GM12878 (cell line): ENCODE results near the gene DENND6B. TPM values are rescaled to one million over a fixed set of nuclear protein-coding genes. Genes with fewer than 3 reads are reported as not detected.

Experiments
- ATAC-seq: fragments of 200-7000 bp; cut with Tn5 transposase; 3 replicates; pipeline ENCODE4 v1.9.1; 2020; ENCODE audit warnings: mild to moderate bottlenecking, moderate library complexity
- BruUV-seq: library from RNA; stranded (reverse); fragments of 400-500 nt; replicated peaks from 2 replicates; lab custom pipeline; 2021; lab: Mats Ljungman, UMichigan
- CTCF ChIA-PET: fragments of 300-600 bp; sonication (Branson Sonifier 250); formaldehyde crosslinking; extraction: SDS; loops from one replicate; lab custom pipeline; 2021; ENCODE audit warnings: inconsistent platforms; lab: Yijun Ruan, JAX
- POLR2A ChIA-PET: fragments of 350-600 bp; formaldehyde crosslinking; extraction: SDS; loops from one replicate; lab custom pipeline; 2021; ENCODE audit warnings: inconsistent platforms; lab: Charles Lee
- RAD21 ChIA-PET: fragments of 300-600 bp; sonication (Branson Sonifier 250); formaldehyde crosslinking; loops from one replicate; lab custom pipeline; 2023; ENCODE audit warnings: antibody characterized with exemption; ENCODE audit not compliant: unreplicated experiment; lab: Charles Lee
- SMC1A ChIA-PET: fragments of 300-600 bp; sonication (Branson Sonifier 250); formaldehyde crosslinking; loops from one replicate; lab custom pipeline; 2023; ENCODE audit not compliant: unreplicated experiment, uncharacterized antibody; lab: Charles Lee
- DNase-seq: peaks from one replicate; pipeline ENCODE4 v3.0.0-alpha.2; 2011; ENCODE audit warnings: low read depth, low spot score
- FAIRE-seq: peaks from 3 replicates; lab custom pipeline; 2011; peaks lifted over from hg19 to GRCh38; lab: Jason Lieb, UNC
- H2AFZ ChIP-seq: 2 replicates; pipeline ENCODE4 v1.6.0; 2011; ENCODE audit warnings: low read depth, low read length, control low read depth; ENCODE audit not compliant: control insufficient read depth
- H3K27ac ChIP-seq: 2 replicates; pipeline ENCODE4 v1.5.1; 2011; ENCODE audit warnings: control low read depth; ENCODE audit not compliant: control insufficient read depth, insufficient read depth
- H3K27me3 ChIP-seq, 2 experiments: replicated peaks in 1 of 2; 2 replicates each; pipeline versions ENCODE4 v1.6.0 to v1.6.1; 2011; ENCODE audit warnings: low read length in 1 of 2; ENCODE audit not compliant: control insufficient read depth in 2 of 2, insufficient read depth in 2 of 2
- H3K36me3 ChIP-seq, 2 experiments: 2 replicates each; pipeline ENCODE4 v1.5.1; 2011; ENCODE audit warnings: low read length in 1 of 2; ENCODE audit not compliant: control insufficient read depth in 2 of 2, insufficient read depth in 2 of 2
- H3K4me1 ChIP-seq: 2 replicates; pipeline ENCODE4 v1.6.1; 2011; ENCODE audit warnings: mild to moderate bottlenecking, low read length, moderate library complexity, mixed read lengths; ENCODE audit not compliant: control insufficient read depth, insufficient read depth
- H3K4me2 ChIP-seq: 2 replicates; pipeline ENCODE4 v1.6.0; 2011; ENCODE audit warnings: control low read depth; ENCODE audit not compliant: control insufficient read depth, insufficient read depth
- H3K4me3 ChIP-seq: fragments of 200-600 bp; sonication (generic); 2 replicates; pipeline ENCODE4 v1.5.1; 2016
- H3K79me2 ChIP-seq: 2 replicates; pipeline ENCODE4 v1.6.0; 2011; ENCODE audit warnings: low read length; ENCODE audit not compliant: control insufficient read depth, insufficient read depth
- H3K9ac ChIP-seq: 2 replicates; pipeline ENCODE4 v1.8.0; 2011; ENCODE audit warnings: low read length, control low read depth, mixed read lengths; ENCODE audit not compliant: control insufficient read depth, insufficient read depth
- H3K9me3 ChIP-seq: replicated peaks from 3 replicates; pipeline ENCODE4 v1.5.1; 2011; ENCODE audit warnings: mild to moderate bottlenecking, low read length; ENCODE audit not compliant: control insufficient read depth, insufficient read depth
- H4K20me1 ChIP-seq: 2 replicates; pipeline ENCODE4 v1.6.0; 2011; ENCODE audit not compliant: control insufficient read depth, insufficient read depth
- BCLAF1 ChIP-seq: fragments of 450-650 bp; IDR thresholded peaks from 2 replicates; pipeline ENCODE4 v1.6.1; 2017; ENCODE audit warnings: antibody characterized with exemption, mild to moderate bottlenecking, moderate library complexity
- CBX5 ChIP-seq: sonication (generic); IDR thresholded peaks from 2 replicates; pipeline ENCODE4 v1.6.1; 2016; ENCODE audit warnings: low read depth, moderate library complexity, mild to moderate bottlenecking, inconsistent platforms
- CEBPZ ChIP-seq: fragments of 150-350 bp; IDR thresholded peaks from 2 replicates; pipeline ENCODE4 v1.6.1; 2016; ENCODE audit warnings: low read depth, low read length
- CHD1 ChIP-seq: IDR thresholded peaks from 2 replicates; pipeline ENCODE4 v1.6.1; 2012; ENCODE audit warnings: low read depth, low read length, improper control_type of control experiment
- CREB1 ChIP-seq: IDR thresholded peaks from 2 replicates; pipeline ENCODE4 v1.6.1; 2012; ENCODE audit warnings: low read depth, mild to moderate bottlenecking, inconsistent platforms
- FOXK2 ChIP-seq: fragments of 450-650 bp; IDR thresholded peaks from 2 replicates; pipeline ENCODE4 v1.6.1; 2017; ENCODE audit warnings: mild to moderate bottlenecking, moderate library complexity
- IRF3 ChIP-seq: fragments of 450-650 bp; IDR thresholded peaks from 2 replicates; pipeline ENCODE4 v1.6.1; 2014; ENCODE audit warnings: mild to moderate bottlenecking
- NR2F1 ChIP-seq: fragments of 450-650 bp; conservative IDR thresholded peaks from 2 replicates; pipeline ENCODE4 v1.6.1; 2017; ENCODE audit warnings: mild to moderate bottlenecking
- SIN3A ChIP-seq: IDR thresholded peaks from 2 replicates; pipeline ENCODE4 v1.6.1; 2012; ENCODE audit warnings: low read depth, low read length, improper control_type of control experiment
- SREBF2 ChIP-seq: IDR thresholded peaks from 2 replicates; pipeline ENCODE4 v1.6.1; 2012; ENCODE audit warnings: mild to moderate bottlenecking, low read length
- STAT1 ChIP-seq: fragments of 450-650 bp; conservative IDR thresholded peaks from 2 replicates; pipeline ENCODE4 v1.6.1; 2014; ENCODE audit warnings: antibody characterized with exemption, mild to moderate bottlenecking
- WGBS: methylation state at CpG from one replicate; pipeline ENCODE4 v1.1.6; 2016; ENCODE audit warnings: low lambda C conversion rate; ENCODE audit not compliant: insufficient replicate concordance, insufficient coverage; ENCODE audit errors: missing lambda C conversion rate; 5-methylcytosine and 5-hydroxymethylcytosine counted together
- in situ Hi-C: fragments of 300-500 bp; cut with MboI; formaldehyde crosslinking; loops from 9 replicates; pipeline ENCODE4 v1.14.3; 2018; ENCODE audit warnings: mixed read lengths
- intact Hi-C: fragments of 100-400 bp; cut with micrococcal nuclease; formaldehyde crosslinking; loops from one replicate; pipeline ENCODE4 v1.14.2; 2022; ENCODE audit not compliant: unreplicated experiment
- polyA plus RNA-seq, 11 experiments: library from polyadenylated mRNA; depleted of rRNA in 4 of 11; unstranded in 6 of 11; stranded (reverse) in 5 of 11; fragments of >200 nt; fragmentation: Nextera tagmentation in 4 of 11; fragmentation: Illumina TruSeq in 1 of 11; extraction: Ambion mirVana in 4 of 11; extraction: Trizol in 1 of 11; gene quantifications; 1 replicate in 1 of 11; 2 replicates in 10 of 11; pipeline versions ENCODE4 v1.2.1 to v1.2.3, GENCODE V29; 2011 to 2016; ENCODE audit warnings: inconsistent platforms in 2 of 11, missing spikeins in 2 of 11, low read depth in 1 of 11
- total RNA-seq, 4 experiments: library from RNA; depleted of rRNA in 3 of 4; stranded (reverse); fragments of >200 nt in 3 of 4; fragmentation: Illumina TruSeq in 1 of 4; extraction: Trizol in 1 of 4; gene quantifications; 2 replicates each; pipeline versions ENCODE4 v1.2.1 to v1.2.3, GENCODE V29; 2013 to 2021

Gene DENND6B
- total and polyA plus RNA-seq, 10 of the 15 experiments (the other 5 are each of a cell fraction or from before 2014, with no cell fraction given): 0.72 to 11.3 (median 6.2) TPM

GRCh38 chr22:50361222-50361621 lies 34.4 kb upstream of the DENND6B start:
- Histone ChIP-seq H3K4me1 (no peaks in the 10 kb centered on the region), H3K4me2 (no peak overlapping the region), H4K20me1 (no peaks in the 10 kb centered on the region; the same call in none of the 2 replicates), H3K9ac (no peak overlapping the region), H3K36me3 (peaks cover 2 to 7% of the 10 kb centered on the region in 2 experiments; a peak in 3 of 4 replicates), H3K27ac (no peak overlapping the region), H3K27me3 (no peaks in the 10 kb centered on the region), H3K79me2 (peaks cover 17% of the 10 kb centered on the region), H2AFZ (no peak overlapping the region), H3K4me3 (no peak overlapping the region), H3K9me3 (no peaks in the 10 kb centered on the region)
- CTCF ChIA-PET: interaction anchor here (1.1 to 2.5 kb wide), 3 partner anchors 10 to 122 kb away, joined by 3 to 9 read pairs (median 3); no protein-coding TSS in a partner anchor
- ATAC-seq: no peak
- BruUV-seq: no TSS peak
- POLR2A ChIA-PET: no interaction called here
- intact Hi-C loops (no loop called here), in situ Hi-C loops (no loop called here)
- DNase-seq: no peak
- peak; percentile 44 for FAIRE-seq
- SMC1A ChIA-PET: no interaction called here
- RAD21 ChIA-PET: no interaction called here
- TF ChIP-seq CBX5 (no peak), CREB1 (0 out of 2 replicates have a peak, but pooled peaks have one; percentile 12), FOXK2 (no peak), SIN3A (no peak), STAT1 (no peak), CHD1 (no peak), IRF3 (no peak)
- WGBS: 4% methylated on average over 5 of the region's 5 CpGs

GRCh38 chr22:50360578-50360977 lies 33.8 kb upstream of the DENND6B start:
- Histone ChIP-seq H3K4me2 (no peak overlapping the region), H3K27ac (no peak overlapping the region; the same call in 1 of the 2 replicates), H3K27me3 (no peaks in the 10 kb centered on the region), H2AFZ (no peak overlapping the region), H3K9ac (no peak overlapping the region), H3K9me3 (no peaks in the 10 kb centered on the region), H3K4me3 (no peak overlapping the region), H3K4me1 (no peaks in the 10 kb centered on the region), H3K79me2 (peaks cover 15% of the 10 kb centered on the region), H4K20me1 (no peaks in the 10 kb centered on the region; the same call in none of the 2 replicates), H3K36me3 (peaks cover 2 to 7% of the 10 kb centered on the region in 2 experiments; a peak in 3 of 4 replicates)
- DNase-seq: no peak
- 0% methylated on average over 2 of the region's 2 CpGs for WGBS
- in situ Hi-C loops: no loop called here
- no peak for ATAC-seq
- ChIA-PET CTCF (interaction anchor here (1.1 to 2.5 kb wide), 3 partner anchors 10 to 122 kb away, joined by 3 to 9 read pairs (median 3); no protein-coding TSS in a partner anchor), POLR2A (no interaction called here), SMC1A (no interaction called here), RAD21 (no interaction called here)
- intact Hi-C loops: no loop called here
- no peak for FAIRE-seq
- BruUV-seq: no TSS peak
- no peak for TF ChIP-seq BCLAF1
- TF ChIP-seq SREBF2: no peak
- no peak for TF ChIP-seq NR2F1
- TF ChIP-seq CBX5: no peak
- no peak for TF ChIP-seq CEBPZ
